Left renal pelvis (tissue), 4 donors: ENCODE data around the gene AK6. TPM values are rescaled to one million over a fixed set of nuclear protein-coding genes. Genes with fewer than 3 reads are reported as not detected.
A peak's percentile ranks its signal among the peaks of the same experiment; 100 is the strongest.
"Not testable (repeated sequence)": the region's sequence is repeated elsewhere in the genome, so short reads cannot be mapped to it uniquely, and the experiment has no call there.

Experiments
- DNase-seq, 4 donors: peaks; one replicate each; pipeline ENCODE4 v3.0.0-alpha.2; 2013; ENCODE audit warnings: low read depth in 4 of 4, low spot score in 3 of 4
- polyA plus RNA-seq, 4 donors: library from polyadenylated mRNA; unstranded; fragments of 120-200 nt; gene quantifications; one replicate each; pipeline ENCODE4 v1.2.1, GENCODE V29; 2013; ENCODE audit not compliant: insufficient read length in 4 of 4

The AK6 gene
- polyA plus RNA-seq = 10 to 100 TPM; 63.5 to 85.3 (median 75.6) TPM

- DNase-seq = peak; percentile 84 to 94 (median 86)
These were observed at the start of gene AK6, which contains the start of the genes RAD17 and TAF9 for GRCh38 chr5:69369340-69370121. Gene AK6 (minus strand): TSS chr5:69369520. CDS start chr5:69369490, 30 bp downstream. Gene RAD17 (plus strand): TSS chr5:69369818. CDS start chr5:69372209, 2,391 bp downstream. Gene TAF9 (minus strand): TSS chr5:69369520. CDS start chr5:69365737, 3,783 bp downstream.

DNA sequence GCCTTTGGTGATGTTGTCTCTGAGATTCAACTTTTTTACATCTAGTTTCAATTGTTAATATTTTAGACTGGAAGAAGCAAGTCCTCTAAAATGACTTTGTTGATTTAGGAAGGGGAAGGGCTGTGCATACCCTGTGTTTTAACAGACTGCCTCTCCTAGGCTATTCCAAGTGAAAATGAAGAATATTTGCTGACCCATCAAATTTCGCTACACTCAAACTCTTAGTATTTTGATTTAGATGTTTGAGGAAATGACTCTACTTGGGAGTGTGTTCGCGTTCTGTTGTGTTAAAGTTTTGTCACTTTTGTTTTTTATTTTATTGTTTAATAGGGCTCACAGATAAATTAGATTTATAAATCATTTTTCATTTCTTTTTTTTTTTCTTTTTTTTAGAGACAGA lies 49.2 kb upstream of the AK6 start:
- no peak for DNase-seq

DNA sequence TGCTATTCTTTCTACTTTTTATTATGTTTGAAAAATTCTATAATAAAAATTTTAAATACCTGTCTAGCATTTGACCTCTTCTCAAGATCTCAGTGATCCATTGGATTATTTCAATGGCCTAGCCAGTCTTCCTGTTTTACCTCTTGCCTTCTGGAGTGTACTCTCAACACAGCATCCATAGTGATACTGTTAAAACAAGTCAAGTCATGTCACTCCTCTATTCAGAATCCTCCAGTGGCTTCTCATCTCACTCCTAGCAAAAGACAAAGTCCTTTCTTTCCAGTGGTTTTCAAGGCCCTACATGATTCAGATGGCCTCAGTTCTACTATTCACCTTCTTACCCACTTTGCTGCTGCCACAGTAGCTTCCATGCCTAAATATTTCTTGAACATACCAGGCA lies 47.4 kb upstream of the AK6 start:
- DNase-seq = no peak

GRCh38 chr5:69416180-69416579 lies 46.9 kb upstream of the AK6 start:
- DNase-seq = no peak

DNA sequence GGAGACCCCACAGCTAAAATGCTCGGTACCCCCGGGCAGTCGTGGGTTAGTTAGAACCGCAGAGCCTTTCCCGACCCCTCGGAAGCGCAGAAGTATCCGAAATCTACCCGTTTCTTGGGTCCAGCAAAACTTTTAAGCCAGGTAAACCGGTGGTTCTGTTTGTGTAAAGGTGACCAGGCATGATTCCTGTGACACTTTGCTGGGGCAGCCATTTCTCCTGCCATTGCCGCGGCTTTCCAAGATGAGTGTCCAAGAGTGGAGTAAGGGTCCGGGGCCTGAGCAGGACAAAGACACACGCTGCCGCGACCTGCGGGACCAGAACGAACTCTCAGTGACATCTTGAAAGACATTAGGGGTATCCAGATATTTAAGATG lies 46.3 kb upstream of the AK6 start:
- peak in 2 of 4 donors; percentile 12 to 28 for DNase-seq

- DNase-seq = peak; percentile 54 to 75 (median 64)
These were observed 45.7 kb upstream of the AK6 start, which contains the start of gene MARVELD2 for GRCh38 chr5:69414885-69415583. Gene MARVELD2 (plus strand): TSS chr5:69415116. CDS start chr5:69419386, 4,270 bp downstream.

DNA sequence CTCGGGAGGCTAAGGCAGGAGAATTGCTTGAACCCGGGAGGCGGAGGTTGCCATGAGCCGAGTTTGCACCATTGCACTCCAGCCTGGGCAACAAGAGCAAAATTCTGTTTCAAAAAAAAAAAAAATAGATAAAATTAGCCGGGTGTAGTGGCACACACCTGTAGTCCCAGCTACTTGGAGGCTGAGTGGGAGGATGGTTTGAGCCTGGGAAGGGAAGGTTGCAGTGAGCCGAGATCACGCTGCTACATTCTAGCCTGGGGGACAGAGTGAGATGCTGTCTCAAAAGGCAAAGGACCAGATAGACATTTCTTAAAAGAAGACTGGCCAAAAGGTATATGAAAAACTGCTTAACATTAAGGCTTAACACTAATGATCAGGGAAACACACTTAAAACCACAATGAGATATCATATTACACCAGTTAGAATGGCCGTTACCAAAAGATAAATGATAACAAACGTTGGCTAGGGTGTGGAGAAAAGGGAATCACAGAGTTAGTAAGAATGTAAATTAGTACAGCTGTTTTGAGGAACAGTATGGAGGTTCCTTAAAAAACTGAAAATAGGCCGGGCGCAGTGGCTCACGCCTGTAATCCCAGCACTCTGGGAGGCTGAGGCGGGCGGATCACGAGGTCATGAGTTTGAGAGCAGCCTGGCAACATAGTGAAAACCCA lies 35.5 kb upstream of the AK6 start:
- no peak for DNase-seq

- no peak for DNase-seq
These were observed 9.1 kb upstream of the AK6 start for GRCh38 chr5:69378376-69378775.

- no peak for DNase-seq
These were observed 5.7 kb upstream of the AK6 start for GRCh38 chr5:69374911-69375446.

GRCh38 chr5:69372394-69372793 lies 3.1 kb upstream of the AK6 start:
- no peak for DNase-seq

DNA sequence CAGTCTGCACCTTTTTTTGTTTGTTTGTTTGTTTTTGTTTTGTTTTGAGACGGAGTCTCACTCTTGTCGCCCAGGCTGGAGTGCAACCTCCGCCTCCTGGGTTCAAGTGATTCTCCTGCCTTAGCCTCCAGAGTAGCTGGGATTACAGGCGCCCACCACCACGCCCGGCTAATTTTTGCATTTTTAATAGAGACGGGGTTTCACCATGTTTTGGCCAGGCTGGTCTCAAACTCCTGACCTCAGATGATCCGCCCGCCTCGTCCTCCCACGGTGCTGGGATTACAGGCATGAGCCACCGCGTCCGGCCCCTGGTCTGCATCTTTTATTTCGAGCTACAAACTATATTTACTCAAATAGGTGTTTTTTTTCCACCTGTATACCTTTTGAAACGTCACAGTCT lies 1.0 kb upstream of the AK6 start:
- DNase-seq = not testable (repeated sequence)

- peak; percentile 8 to 24 (median 21) for DNase-seq
These were observed 621 bp downstream of the AK6 start for GRCh38 chr5:69368458-69369339.

GRCh38 chr5:69367697-69368279 lies 1.5 kb downstream of the AK6 start:
- DNase-seq = no peak

DNA sequence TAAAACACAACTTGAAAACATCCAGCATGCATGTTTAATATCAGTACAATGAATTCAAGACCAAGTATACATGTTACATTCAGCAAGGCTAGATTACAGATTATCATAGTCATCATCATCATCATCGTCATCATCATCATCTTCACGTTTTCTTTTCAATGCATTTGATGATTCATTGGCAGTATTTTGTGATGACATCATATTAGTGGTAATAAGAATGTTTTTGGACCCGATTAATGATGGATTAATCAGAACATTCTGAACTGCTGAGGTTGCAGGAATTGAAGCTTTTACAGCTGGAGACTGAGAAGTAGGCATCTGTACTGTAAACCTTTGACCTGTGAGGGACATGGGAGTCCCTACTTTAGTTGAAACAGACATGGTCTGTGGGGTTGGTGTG lies 4.5 kb downstream of the AK6 start:
- no peak for DNase-seq

DNA sequence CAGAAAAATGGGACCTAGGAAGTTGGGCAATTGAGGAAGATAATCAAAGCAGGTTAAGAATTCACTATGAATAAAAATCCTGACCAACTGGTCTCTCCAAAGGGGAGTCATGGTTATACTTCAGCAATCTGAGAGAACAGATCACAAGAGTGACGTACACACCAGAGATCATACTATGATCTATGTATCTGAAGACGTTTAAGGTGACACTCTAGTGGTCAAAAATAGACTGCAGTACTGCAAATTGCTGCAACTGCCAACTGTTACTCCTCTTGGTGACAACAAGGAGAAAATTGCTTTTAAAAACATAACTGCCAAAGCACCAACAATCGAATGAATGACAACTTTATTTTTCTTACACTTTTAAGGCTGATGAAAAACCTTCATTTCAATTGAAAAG lies 4.9 kb downstream of the AK6 start:
- no peak for DNase-seq

DNA sequence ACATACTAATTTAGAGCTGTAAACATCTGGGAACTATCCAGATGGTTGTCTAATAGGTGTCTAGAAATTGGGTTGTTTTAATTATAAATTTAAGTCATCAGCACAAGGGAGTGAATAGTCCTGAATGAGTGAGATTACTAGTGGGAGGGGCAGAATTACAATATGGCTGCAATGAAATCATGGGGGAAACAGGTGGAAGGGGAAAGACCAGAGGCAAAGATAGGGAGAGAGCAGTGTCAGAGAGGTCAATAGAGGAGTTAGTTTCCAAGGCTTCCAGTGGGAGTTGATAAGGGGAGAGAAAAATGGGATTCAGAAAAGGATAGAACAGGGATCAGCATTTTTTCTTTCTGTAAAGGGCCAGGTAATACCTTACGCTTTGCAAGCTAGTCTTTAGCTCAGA lies 8.9 kb downstream of the AK6 start:
- no peak for DNase-seq

- DNase-seq = no peak
These were observed 9.6 kb downstream of the AK6 start for GRCh38 chr5:69359699-69360098.

DNA sequence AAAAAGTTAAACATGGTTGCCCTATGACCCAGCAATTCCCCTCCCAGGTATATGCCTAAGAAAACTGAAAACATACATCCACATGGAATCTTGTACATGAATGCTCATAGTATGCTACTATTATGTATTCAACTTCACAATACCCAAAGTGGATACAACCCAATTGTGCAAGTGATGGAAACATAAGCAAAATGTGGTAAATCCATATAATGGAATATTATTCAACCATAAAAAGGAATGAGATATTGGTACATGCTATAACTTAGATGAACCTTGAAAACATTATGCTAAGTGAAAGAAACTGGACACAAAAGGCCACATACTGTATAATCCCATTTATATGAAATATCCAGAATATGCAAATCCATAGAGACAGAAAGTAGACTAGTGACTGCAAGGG lies 18.7 kb downstream of the AK6 start:
- no peak for DNase-seq

DNA sequence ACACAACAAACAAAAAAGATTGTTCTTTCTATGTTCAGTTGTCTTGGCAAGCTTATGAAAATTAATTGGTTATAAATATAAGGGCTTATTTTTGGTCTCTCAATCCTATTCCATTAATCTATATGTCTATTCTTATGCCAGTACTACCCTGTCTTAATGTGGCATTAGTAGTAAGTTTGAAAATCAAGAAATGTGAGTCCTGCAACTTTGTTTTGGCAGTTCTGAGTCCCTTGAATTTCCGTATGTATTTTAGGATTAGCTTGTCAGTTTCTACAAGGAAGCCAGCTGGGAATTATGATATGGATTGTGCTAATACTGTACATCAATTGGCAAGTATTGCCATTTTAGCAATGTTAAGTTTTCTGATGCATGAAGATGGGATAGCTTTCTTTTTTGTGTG lies 26.2 kb downstream of the AK6 start:
- DNase-seq = no peak
